HG02981 (cell line): ENCODE results near the gene GAS2.

Experiments used
- ATAC-seq: cut with Tn5 transposase; IDR thresholded peaks from one replicate; pipeline ENCODE4 v1.9.1; 2021; ENCODE audit warnings: mild to moderate bottlenecking, moderate library complexity; ENCODE audit not compliant: unreplicated experiment

The GAS2 gene

GRCh38 chr11:22860241-22860640 lies 193.8 kb downstream of the GAS2 start, which contains the start of gene CCDC179:
Gene CCDC179, minus strand, starts transcription at chr11:22860474. Its CDS starts 53 bp downstream, at chr11:22860421.
- no peak for ATAC-seq
